Measurements from ENCODE around the gene NYNRIN. TPM values are rescaled to one million over a fixed set of nuclear protein-coding genes. Genes with fewer than 3 reads are reported as not detected.

Gene NYNRIN
- total and polyA plus RNA-seq, 2 donors (not counting 3 experiments of a cell fraction or from before 2014, with no cell fraction given): 37.2 to 42.8 TPM

GRCh38 chr14:24441485-24441884 is 42.7 kb downstream of the NYNRIN start:
- TF ChIP-seq CTCF (IDR thresholded peaks at IDR 0.05; ENCODE audit: extremely low read depth in 1 of 2, insufficient read depth in 1 of 2, low read depth in 1 of 2, low read length in 2 of 2) (no peak), GATA2 (IDR thresholded peaks at IDR 0.05; ENCODE audit: insufficient read depth, insufficient read length, low read depth, low read length) (no peak), FOS (IDR thresholded peaks at IDR 0.05; ENCODE audit: borderline replicate concordance, insufficient read depth, low read length) (no peak), EZH2 (IDR thresholded peaks at IDR 0.05; ENCODE audit: borderline replicate concordance, low read depth, low read length, severe bottlenecking) (no peak), MYC (IDR thresholded peaks at IDR 0.05; ENCODE audit: low read depth, low read length) (no peak), MAX (IDR thresholded peaks at IDR 0.05; ENCODE audit: insufficient read depth, insufficient read length) (no peak), JUN (IDR thresholded peaks at IDR 0.05; ENCODE audit: borderline replicate concordance, insufficient read depth, insufficient read length, low read depth) (no peak), POLR2AphosphoS5 (IDR thresholded peaks at IDR 0.05; ENCODE audit: insufficient read depth, low read depth, low read length) (no peak), POLR2A (IDR thresholded peaks at IDR 0.05; ENCODE audit: low read depth, low read length) (no peak)
- Histone ChIP-seq H3K79me2 (ENCODE audit: control insufficient read depth, insufficient read depth, low read length) (peaks cover 2% of the 10 kb centered on the region), H3K9me3 (replicated peaks; ENCODE audit: control insufficient read depth, insufficient read depth, low read length) (no peaks in the 10 kb centered on the region), H3K4me2 (ENCODE audit: insufficient read depth, low read length) (peak overlapping the region; percentile 76), H3K27ac (ENCODE audit: insufficient read depth, low read depth, low read length) (peak overlapping the region; percentile 98), H3K4me3 (replicated peaks in 1 of 3; ENCODE audit: insufficient read depth in 1 of 3, low read depth in 1 of 3, low read length in 3 of 3) (peak overlapping the region in 2 of 3 experiments; percentile 40 to 88), H3K9me1 (replicated peaks; ENCODE audit: control insufficient read depth, extremely low read depth, insufficient read depth, low read length) (no peaks in the 10 kb centered on the region), H3K27me3 (ENCODE audit: control insufficient read depth in 2 of 2, insufficient read depth in 2 of 2, low read length in 2 of 2) (no peaks in the 10 kb centered on the region), H3K36me3 (ENCODE audit: control insufficient read depth in 2 of 2, extremely low read depth in 1 of 2, insufficient read depth in 2 of 2, low read length in 2 of 2) (peaks cover 7 to 23% of the 10 kb centered on the region in 2 experiments), H2AFZ (ENCODE audit: low read depth, low read length) (no peak overlapping the region), H4K20me1 (replicated peaks; ENCODE audit: control insufficient read depth, extremely low read depth, insufficient read depth, low read length) (no peaks in the 10 kb centered on the region), H3K9ac (replicated peaks; ENCODE audit: extremely low read depth, insufficient read depth, low read length) (no peak overlapping the region), H3K4me1 (ENCODE audit: control insufficient read depth, extremely low read depth, insufficient read depth, low read length) (peaks cover 33% of the 10 kb centered on the region)
- BruUV-seq (replicated peaks): TSS peak; percentile 52
- CTCF ChIA-PET: interaction anchor here (1.1 to 2.2 kb wide), 6 partner anchors 10 to 145 kb away, joined by 3 to 31 read pairs (median 8); no protein-coding TSS in a partner anchor
- dilution Hi-C loops (cut with MboI; ENCODE audit: extremely low pct_ligation_motif_present, low sequenced_read_pairs): no loop called here
- intact Hi-C loops (cut with micrococcal nuclease): loop anchor here (10.0 kb wide), 1 partner anchor 953 kb away; no protein-coding TSS in a partner anchor
- DNase-seq (ENCODE audit: low read depth, low spot score): no peak
- POLR2A ChIA-PET: interaction anchor here (0.5 to 1.5 kb wide), 4 partner anchors 10 to 353 kb away, joined by 3 to 5 read pairs (median 4); partner anchors contain the start of genes CBLN3 and KHNYN
- FAIRE-seq: no peak

Data from endothelial cell of umbilical vein (primary cell).